Tibial artery (tissue), 4 donors: ENCODE results near the gene NCAM1.

ENCODE experiments used
- DNase-seq, 2 donors: peaks; one replicate each; pipeline ENCODE4 v3.0.0-alpha.2; 2019
- H3K27ac ChIP-seq, 2 donors: fragments of 200-600 bp; sonication (generic) in 1 of 2; 1 replicate in 1 of 2; 2 replicates in 1 of 2; pipeline ENCODE4 v1.5.1; 2018 to 2019; ENCODE audit warnings: mild to moderate bottlenecking in 1 of 2
- H3K27me3 ChIP-seq, 2 donors: fragments of 200-600 bp; sonication (generic) in 1 of 2; one replicate each; pipeline versions ENCODE4 v1.5.1 to v1.6.0; 2016 to 2019
- H3K36me3 ChIP-seq, 3 donors: fragments of 200-600 bp; sonication (generic) in 2 of 3; one replicate each; pipeline ENCODE4 v1.5.1; 2016 to 2019; ENCODE audit warnings: mild to moderate bottlenecking in 2 of 3
- H3K4me1 ChIP-seq, 4 donors: fragments of 200-600 bp; sonication (generic) in 2 of 4; 1 replicate in 3 of 4; 2 replicates in 1 of 4; pipeline ENCODE4 v1.5.1; 2016 to 2019
- H3K4me3 ChIP-seq, 2 donors: fragments of 200-600 bp; sonication (generic) in 1 of 2; 1 replicate in 1 of 2; 2 replicates in 1 of 2; pipeline ENCODE4 v1.5.1; 2018 to 2019; ENCODE audit warnings: mild to moderate bottlenecking in 2 of 2
- H3K9me3 ChIP-seq, 3 donors: fragments of 200-600 bp; sonication (generic) in 1 of 3; one replicate each; pipeline ENCODE4 v1.5.1; 2016 to 2019
- intact Hi-C: fragments of 100-400 bp; cut with DNase I; formaldehyde crosslinking; loops from one replicate; pipeline ENCODE4 v1.15.0; 2023; ENCODE audit warnings: low total_unique reads
- TF ChIP-seq, protein P1 (sequence below), 2 experiments: fragments of 200-600 bp in 1 of 2; fragments of 450-650 bp in 1 of 2; IDR thresholded peaks; one replicate each; pipeline ENCODE4 v1.5.1; 2017 to 2019; ENCODE audit warnings: antibody characterized with exemption in 2 of 2, mild to moderate bottlenecking in 1 of 2, moderate library complexity in 1 of 2

The NCAM1 gene

DNA sequence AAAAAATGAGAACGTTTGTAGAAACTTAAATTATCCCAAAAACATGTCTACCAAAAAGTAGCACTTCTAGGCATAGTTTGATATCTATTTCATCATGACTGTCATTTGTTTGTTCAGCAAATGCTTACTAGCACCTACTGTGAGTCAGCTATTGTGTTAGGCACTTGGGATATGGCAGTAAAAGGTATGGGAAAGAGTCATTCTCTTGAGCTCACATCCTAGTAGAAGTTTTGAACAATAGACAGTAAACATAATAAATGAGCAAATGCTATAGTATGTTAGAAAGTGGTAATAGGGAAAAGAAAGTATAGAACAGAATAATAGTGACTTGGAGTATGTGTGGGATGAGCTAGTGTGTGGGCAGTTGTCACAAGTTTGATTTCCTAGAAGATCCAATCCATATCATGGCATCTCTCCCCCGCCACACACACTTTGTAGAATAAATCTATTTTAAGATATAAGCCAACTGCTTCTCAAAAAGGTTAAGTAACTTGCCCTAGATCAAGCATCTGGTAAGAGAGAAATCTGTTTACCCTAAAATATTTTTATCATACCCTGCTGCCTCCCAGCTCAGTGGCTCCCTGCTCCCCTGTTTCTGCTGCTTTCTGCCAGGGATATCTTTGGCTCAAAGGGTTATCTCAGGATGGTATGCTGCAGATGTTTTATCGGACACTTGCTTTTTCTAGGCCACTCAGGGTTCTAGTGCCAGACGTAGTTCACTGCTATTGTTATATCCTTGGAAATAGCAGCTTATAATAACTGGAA, 129.7 kb downstream of the NCAM1 start:
- no peak overlapping the region for H3K27ac ChIP-seq
- no peaks in the 10 kb centered on the region for H3K9me3 ChIP-seq
- intact Hi-C loops, result no loop called here
- no peaks in the 10 kb centered on the region for H3K4me1 ChIP-seq
- no peak overlapping the region for H3K4me3 ChIP-seq
- DNase-seq, result no peak
- H3K36me3 ChIP-seq, result no peaks in the 10 kb centered on the region
- no peaks in the 10 kb centered on the region for H3K27me3 ChIP-seq
- TF ChIP-seq, protein P1, sequence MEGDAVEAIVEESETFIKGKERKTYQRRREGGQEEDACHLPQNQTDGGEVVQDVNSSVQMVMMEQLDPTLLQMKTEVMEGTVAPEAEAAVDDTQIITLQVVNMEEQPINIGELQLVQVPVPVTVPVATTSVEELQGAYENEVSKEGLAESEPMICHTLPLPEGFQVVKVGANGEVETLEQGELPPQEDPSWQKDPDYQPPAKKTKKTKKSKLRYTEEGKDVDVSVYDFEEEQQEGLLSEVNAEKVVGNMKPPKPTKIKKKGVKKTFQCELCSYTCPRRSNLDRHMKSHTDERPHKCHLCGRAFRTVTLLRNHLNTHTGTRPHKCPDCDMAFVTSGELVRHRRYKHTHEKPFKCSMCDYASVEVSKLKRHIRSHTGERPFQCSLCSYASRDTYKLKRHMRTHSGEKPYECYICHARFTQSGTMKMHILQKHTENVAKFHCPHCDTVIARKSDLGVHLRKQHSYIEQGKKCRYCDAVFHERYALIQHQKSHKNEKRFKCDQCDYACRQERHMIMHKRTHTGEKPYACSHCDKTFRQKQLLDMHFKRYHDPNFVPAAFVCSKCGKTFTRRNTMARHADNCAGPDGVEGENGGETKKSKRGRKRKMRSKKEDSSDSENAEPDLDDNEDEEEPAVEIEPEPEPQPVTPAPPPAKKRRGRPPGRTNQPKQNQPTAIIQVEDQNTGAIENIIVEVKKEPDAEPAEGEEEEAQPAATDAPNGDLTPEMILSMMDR (IDR thresholded peaks at IDR 0.05), result no peak

DNA sequence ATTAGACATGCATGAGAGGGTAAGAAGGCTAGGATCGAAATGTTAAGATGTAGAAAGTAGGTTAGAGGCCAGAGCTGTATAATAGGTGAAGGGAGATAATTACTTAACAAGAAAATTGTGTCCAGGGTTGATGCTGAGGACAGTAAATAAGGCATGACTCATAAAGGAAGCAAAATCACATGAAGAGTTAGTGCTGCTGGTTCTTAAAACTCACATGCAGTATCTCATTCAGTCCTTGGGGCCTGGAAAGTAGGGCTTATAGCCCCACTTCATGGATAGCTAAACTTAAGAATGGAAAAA, 130.2 kb downstream of the NCAM1 start:
- H3K27me3 ChIP-seq, result no peaks in the 10 kb centered on the region
- TF ChIP-seq, protein P1 (IDR thresholded peaks at IDR 0.05), result no peak
- H3K36me3 ChIP-seq, result no peaks in the 10 kb centered on the region
- no peak for DNase-seq
- no peak overlapping the region for H3K4me3 ChIP-seq
- H3K27ac ChIP-seq, result no peak overlapping the region
- H3K4me1 ChIP-seq, result no peaks in the 10 kb centered on the region
- intact Hi-C loops, result no loop called here
- H3K9me3 ChIP-seq, result no peaks in the 10 kb centered on the region

DNA sequence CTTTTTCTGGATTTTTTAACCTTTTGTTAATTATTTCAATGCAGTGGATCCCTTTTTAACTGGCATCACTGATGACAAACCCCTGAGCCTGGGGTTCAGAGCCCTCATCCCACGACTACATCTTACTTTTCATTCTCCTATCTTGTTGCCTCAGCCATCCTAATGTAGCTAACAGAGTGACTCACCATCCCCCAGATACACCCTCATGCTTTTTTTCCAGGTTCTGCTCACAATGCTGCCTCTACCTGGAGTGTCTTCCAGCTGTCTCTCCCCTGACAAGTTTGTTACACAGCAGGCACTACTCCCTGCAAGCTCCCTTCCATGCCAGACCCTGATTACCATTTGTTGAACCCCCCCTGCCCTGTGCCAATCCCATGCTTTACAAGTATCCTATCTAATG, 135.4 kb downstream of the NCAM1 start:
- intact Hi-C loops, result no loop called here
- H3K9me3 ChIP-seq, result no peaks in the 10 kb centered on the region
- no peak for DNase-seq
- H3K4me3 ChIP-seq, result no peak overlapping the region
- H3K36me3 ChIP-seq, result no peaks in the 10 kb centered on the region
- TF ChIP-seq, protein P1 (IDR thresholded peaks at IDR 0.05), result no peak
- no peaks in the 10 kb centered on the region for H3K27me3 ChIP-seq
- H3K4me1 ChIP-seq, result no peaks in the 10 kb centered on the region
- no peak overlapping the region for H3K27ac ChIP-seq

DNA sequence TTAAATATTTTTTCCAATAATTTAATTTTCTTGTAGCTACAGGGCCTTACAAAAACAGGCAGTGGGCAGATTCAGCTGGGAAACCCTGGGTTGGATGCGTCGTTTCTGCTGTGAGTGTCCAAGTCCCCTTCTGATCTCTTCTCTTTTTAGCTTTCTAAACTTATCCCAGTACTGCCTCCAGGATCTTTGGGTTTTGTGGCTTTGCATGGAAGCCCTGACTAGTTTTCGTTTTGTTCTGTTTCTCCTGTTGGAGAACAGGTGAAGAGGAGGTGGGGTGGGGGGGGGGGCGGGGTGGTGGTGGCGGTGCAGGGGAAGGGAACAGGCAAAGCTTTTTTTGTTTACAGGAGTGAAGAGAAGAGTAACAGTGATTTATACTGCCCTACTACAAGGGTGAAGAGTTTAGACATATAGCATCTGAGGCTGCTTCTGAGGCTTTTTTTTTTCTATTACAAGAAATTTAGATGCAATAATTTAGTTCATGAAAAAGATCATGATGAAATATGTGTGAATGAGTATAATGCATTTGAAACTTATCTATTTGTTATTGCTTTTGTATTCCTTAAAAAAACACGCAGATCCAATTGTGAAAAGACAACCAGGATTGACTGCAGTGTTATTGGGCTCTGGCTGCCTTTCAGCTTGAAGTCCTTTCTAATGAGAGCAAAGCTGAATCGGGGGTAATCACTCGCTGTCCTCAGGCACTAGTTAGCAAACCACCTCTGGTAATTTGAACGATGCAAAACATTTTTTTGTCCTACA, 142.9 kb downstream of the NCAM1 start:
- TF ChIP-seq, protein P1 (IDR thresholded peaks at IDR 0.05), result no peak
- no peak overlapping the region for H3K4me3 ChIP-seq
- DNase-seq, result no peak
- no peaks in the 10 kb centered on the region for H3K9me3 ChIP-seq
- no peaks in the 10 kb centered on the region for H3K36me3 ChIP-seq
- no peaks in the 10 kb centered on the region for H3K27me3 ChIP-seq
- intact Hi-C loops, result no loop called here
- H3K4me1 ChIP-seq, result no peaks in the 10 kb centered on the region
- H3K27ac ChIP-seq, result no peak overlapping the region

DNA sequence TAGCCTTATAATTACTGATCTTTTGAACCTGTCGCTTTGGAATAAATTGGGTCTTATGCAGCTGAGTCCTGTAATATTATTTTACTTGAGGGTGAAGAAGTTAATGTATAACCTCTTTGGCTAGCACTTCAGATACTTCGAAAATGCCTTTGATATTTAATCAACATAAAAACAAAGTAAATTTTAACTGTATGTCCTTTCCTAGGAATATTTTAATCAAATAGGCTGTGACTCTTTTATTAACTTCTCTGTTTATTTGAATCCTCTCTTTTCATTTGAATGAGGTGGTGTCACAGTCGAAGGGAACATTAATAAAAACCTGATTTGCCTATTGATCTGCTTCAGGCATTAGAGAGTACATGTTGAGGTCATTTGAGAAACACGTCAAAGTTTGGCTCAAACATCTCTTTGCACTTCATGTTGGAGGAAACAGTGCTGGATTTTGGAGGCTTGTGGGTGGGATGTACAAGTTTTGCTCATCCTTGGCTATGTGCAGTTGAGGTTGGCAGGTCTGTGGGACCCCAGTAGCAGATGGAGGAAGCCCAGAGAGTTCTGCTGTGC, 143.6 kb downstream of the NCAM1 start:
- no peak for DNase-seq
- Histone ChIP-seq H3K4me3 (no peak overlapping the region), H3K27ac (no peak overlapping the region), H3K27me3 (no peaks in the 10 kb centered on the region), H3K9me3 (no peaks in the 10 kb centered on the region), H3K4me1 (no peaks in the 10 kb centered on the region), H3K36me3 (no peaks in the 10 kb centered on the region)
- TF ChIP-seq, protein P1 (IDR thresholded peaks at IDR 0.05), result no peak
- intact Hi-C loops, result no loop called here
